ENCODE data around the gene UBASH3B.
"Not testable (repeated sequence)": the region's sequence is repeated elsewhere in the genome, so short reads cannot be mapped to it uniquely, and the experiment has no call there.

The UBASH3B gene, protein sequence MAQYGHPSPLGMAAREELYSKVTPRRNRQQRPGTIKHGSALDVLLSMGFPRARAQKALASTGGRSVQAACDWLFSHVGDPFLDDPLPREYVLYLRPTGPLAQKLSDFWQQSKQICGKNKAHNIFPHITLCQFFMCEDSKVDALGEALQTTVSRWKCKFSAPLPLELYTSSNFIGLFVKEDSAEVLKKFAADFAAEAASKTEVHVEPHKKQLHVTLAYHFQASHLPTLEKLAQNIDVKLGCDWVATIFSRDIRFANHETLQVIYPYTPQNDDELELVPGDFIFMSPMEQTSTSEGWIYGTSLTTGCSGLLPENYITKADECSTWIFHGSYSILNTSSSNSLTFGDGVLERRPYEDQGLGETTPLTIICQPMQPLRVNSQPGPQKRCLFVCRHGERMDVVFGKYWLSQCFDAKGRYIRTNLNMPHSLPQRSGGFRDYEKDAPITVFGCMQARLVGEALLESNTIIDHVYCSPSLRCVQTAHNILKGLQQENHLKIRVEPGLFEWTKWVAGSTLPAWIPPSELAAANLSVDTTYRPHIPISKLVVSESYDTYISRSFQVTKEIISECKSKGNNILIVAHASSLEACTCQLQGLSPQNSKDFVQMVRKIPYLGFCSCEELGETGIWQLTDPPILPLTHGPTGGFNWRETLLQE

DNA sequence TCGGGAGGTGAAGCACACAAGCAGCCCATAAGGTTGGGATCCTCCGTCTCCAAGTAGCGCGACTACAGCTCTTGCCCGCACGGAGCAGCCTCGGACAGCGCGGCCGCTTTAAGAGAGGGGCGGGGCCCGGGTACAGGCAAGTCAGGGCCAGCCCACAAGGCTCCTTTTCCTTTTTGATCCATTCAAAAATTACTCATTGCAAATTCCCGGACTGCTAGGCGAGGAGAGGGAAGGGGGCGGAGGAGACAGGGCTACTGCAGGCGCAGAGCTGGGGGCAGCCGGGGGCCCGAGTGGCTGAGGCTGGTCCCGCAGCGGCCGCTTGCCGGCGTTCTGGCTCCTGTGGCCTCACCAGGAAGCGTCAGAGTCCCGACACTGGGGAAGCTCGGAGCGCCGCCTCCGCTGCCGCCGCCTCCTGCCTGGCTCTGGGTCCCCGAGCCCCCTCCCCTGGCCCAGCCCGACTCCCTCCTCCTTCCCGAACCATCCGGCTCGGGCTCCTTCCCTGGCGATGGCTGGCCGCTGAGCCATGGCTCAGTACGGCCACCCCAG, at the start of gene UBASH3B:
UBASH3B (plus strand) TSS at position 196 of the 546 bp plus-strand sequence; CDS start at position 524, 328 bp downstream.
- DNase-seq = peak; percentile 63

DNA sequence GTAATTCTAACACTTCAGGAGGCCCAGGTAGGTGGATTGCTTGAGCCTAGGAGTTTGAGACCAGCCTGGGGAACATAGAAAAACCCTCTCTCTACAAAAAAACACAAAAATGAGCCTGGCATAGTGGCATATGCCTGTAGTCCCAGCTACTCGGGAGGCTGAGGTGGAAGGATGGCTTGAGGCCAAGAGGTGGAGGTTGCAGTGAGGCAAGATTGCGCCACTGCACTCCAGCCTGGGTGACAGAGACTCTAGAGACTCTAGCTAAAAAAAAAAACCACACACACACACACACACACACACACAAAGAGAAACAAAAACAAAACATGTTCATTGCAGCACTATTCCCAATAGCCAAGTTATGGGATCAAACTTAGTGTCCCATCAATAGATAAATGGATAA, 48.4 kb upstream of the UBASH3B start:
- not testable (repeated sequence) for DNase-seq

DNA sequence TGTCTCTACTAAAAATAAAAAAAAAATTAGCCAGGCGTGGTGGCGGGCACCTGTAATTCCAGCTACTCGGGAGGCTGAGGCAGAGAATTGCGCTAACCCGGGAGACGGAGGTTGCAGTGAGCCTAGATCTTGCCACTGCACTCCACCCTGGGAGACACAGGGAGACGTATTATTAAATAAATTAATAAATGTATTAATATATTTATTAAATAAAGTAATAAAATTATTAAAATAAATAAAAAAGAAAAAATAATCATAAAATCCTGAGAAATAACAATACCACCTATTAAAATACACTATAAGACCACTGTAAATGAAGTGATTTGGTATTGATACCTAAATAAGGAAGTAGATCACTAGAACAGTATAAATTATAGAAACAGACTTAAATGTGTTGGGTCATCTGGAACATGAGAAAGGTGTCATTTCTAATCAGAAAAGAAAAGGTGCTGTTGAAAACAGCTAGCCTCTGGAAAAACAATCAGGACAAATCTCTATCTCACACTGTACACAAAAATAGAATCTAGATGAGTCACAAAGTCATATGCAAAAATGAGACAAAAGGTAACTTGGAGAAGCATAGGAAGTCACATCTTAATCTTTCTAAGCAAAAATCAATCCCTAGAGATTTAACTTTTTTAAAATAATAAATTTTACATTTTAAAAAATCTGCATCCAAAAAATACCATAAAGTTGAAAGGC, 43.2 kb upstream of the UBASH3B start:
- DNase-seq = no peak

DNA sequence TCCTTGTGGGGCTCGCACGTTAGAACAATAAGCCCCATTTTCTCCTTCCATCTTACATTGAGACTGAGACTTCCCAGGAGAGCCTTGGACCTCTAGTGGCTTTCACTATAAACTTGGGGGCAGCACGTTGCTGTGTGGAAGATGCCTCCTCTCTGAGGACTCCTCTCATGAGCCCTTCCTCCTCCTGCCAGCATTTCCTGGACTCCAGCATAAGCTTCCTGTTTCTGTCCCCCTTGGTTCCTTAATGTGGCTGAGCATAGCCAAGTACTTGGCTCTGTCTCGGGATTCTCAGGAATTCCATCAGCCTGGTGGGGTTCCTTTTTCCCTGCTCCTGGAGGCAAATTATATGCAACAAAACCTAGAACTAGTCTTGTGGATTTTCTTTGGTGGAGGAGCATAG, 38.8 kb upstream of the UBASH3B start:
- no peak for DNase-seq

DNA sequence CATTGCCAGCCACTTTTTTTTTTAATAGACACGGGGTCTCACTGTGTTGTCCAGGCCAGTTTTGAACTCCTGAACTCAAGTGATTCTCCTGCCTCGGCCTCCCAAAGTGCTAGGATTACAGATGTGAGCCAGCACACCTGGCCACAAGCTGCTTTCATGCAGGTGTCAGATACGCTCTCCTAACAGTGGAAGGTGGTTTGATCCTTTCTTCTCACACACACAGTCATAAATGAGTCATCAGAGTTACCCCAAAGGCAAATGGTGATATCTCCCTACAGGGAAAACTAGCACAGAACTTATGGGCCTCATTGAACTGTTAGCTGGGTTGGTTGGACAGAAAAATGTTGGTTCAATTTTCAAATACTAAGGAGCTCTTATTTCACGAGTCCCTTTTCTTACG, 38.2 kb upstream of the UBASH3B start:
- DNase-seq = no peak

DNA sequence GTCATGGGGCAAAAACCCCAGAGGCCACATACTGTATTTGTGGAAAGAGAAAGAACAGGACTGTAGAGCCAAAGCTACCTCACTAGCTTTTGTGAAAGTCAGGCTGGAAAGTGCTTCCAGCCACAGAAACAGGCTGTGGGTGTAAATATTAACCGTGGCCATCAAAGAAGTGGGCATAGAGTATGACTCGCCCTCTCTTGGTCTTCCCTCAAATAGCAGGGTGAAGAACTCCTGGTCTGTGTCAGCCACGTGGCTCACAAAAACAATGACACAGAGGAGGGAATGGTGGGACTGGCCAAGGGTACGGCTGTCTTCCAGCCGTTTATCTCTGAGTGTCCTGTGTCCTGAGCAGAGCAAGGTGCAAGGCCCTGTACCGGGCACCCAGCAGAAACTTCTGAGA, 37.6 kb upstream of the UBASH3B start:
- no peak for DNase-seq

DNA sequence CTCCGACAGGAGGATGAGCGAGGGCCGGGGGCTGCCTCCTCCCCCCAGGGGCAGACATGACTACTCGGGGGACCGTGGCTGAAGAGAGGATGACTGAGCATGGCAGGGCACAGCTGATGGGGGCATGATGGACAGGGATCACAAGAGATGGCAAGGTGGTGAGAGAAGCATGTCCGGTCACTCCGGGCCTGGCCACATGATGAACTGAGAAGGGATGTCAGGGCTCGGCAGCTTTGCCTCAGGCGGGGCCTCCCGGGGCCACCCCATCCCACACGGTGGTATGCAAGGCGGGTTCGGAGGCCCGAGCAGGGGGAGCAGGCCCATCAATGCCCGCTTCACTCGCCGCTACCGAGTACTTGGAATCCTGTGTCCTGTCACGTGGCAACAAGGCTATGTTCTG, 36.6 kb upstream of the UBASH3B start:
- DNase-seq = no peak

DNA sequence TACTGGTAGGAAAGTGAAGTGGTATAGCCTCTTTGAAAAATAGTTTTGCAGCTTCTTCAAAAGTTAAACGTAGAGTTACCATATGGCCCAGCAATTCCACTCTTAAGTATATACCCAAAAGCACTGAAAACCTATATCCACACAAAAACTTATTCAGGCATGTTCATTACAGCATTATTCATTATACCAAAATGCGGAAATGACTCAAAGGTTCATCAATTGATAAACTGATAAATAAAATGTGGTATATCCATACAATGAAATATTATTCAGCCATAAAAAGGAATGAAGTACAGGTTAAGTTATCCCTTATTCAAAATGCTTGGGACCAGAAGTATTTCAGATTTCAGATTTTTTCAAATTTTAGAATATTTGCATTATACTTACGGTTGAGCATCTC, 35.8 kb upstream of the UBASH3B start:
- DNase-seq = no peak

DNA sequence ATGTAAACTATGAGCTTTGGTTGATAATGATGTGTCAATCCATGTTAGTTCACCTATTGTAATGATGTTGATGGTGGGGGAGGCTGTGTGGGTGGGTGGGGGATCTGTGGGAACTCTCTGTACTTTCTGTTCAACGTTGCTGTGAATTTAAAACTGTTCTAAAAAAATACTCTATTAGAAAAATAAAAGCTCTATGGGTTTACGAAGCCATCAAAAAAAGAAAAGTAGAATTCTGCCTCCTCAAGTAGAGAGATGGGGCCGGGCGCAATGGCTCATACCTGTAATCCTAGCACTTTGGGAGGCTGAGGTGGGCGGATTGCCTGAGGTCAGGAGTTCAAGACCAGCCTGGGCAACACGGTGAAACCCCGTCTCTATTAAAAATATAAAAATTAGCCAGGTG, 30.0 kb upstream of the UBASH3B start:
- DNase-seq = not testable (repeated sequence)

DNA sequence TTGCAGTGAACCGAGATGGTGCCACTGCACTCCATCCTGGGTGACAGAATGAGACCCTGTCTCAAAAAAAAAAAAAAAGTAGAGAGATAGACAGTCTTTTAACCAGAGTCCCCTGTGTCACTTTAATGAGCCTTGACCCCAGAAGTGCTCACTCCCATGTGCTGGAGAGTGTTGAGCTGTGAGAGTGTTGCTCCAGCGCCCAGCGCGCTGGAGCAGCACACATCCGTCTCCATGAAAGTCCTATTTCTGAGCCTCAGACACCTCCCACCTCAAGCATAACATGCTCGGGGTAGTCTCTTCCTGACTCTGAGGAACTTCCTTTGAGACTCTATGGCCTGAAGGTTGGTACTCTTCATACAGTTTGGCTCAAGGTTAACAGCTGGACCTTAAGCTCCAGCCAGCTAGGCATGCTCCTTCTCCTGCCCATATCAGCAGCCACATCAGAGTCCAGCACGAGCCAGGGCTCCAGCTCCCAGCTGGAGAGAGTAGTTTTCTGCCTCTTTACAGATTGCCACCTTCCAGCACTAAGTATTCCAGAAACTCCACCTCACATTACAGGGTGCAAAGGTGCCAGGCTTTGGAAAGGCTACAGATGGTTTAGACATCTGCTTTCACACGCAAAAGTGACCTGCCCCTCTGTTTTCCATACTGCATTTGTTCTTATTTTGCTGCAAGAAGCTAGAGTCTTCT, 29.4 kb upstream of the UBASH3B start:
- DNase-seq = no peak

DNA sequence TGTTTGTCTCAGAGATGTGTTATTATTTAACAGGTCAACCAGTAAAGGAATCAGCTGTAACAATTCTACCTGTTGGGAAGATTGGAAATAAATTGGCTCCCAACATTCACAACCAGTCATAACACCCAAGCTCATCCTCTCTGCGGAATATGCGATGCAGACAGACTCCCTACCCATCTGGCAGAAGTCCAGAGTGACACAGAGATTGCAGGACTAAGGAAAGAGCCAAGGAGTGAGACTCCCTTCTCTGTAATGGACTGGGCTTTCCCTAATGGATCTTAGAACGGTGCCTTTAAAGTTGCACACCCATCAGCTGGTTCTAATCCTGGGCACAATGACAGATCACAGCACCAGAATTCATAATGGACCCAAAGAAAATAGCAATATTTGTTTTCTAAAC, 27.8 kb upstream of the UBASH3B start:
- DNase-seq = no peak

DNA sequence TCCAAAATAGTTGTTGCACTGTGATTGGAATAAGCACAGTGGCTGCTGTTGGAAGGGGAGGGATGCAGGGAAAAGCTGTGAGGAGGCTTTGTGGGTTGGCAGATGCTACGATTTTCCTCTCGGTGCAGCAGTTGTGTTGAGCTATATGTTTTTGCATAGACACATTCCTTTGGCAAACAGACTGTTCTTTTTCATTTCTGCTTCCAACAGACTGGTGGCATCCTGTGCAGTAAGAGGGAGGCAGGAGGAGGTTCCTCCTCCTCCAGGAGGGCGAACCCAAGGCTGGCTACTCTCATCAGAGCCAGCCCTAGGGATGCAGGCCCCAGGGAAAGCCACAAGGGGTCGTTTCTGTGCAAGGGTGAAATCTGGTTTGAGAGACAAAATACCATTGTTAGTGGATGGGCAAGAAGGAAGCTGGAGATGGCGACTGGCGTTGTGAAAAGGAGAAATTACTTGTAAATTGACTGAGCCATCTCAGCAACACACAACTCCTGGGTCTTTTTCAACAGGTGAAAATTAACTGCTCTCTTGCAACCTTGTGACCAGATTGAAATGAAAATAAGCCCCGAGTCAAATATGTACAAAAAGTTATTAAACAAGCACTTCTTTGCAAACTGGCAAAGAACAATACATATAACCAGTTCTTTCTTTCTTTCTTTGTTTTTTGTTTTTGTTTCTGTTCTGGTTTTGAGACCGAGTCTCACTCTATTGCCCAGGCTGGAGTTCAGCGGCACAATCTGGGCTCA, 26.5 kb upstream of the UBASH3B start:
- peak; percentile 33 for DNase-seq

DNA sequence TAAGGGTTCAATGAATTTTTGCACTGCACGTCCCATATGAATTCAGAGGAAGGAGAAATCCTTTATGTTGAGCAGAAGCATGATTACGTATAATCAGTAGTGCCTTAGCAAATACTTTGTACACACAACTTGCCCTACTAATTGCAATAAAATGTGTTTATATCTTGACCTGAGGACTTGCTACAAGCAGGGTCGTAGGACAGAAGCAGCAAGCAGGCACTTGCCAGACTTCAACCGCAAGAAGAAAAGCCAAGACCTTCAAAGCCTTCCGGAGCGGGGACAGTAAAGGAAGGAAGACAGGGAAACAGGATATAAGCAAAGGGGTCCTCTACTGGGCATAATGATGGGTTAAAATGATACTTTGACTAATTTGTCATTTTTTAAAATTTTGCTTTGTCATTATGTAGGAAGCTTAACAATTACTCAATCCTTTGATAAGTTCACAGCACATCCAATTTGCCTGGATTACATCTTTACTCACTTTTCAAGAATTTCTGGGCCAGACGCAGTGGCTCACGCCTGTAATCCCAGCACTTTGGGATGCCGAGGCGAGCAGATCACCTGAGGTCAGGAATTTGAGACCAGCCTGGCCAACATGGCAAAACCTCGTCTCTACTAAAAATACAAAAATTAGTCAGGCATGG, 23.2 kb upstream of the UBASH3B start:
- DNase-seq = no peak

DNA sequence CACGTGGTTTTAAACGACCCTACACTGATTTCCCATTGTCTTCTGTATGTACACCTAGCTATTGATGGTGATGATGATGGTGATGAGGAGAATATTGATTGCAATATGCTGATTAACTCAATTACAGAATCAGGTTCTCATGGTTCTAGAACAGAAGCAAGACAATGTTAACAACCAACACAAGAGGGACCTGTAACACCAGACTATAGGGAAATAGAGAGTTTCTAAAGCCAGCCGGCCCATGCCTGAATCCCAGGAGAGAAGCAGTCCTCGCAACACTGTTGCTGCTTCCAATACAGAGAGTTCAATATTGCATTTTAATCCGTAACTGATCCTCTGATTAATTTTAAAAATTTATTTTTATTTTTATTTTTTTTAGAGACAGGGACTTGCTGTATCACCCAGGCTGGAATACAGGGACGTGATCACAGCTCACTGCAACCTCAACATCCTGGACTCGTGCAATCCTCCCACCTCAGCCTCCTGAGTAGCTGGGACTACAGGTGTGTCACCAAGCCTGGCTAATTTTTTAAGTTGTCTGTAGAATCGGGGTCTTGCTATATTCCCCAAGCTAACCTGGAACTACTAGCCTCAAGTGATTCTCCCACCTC, 22.2 kb upstream of the UBASH3B start:
- peak; percentile 1 for DNase-seq

DNA sequence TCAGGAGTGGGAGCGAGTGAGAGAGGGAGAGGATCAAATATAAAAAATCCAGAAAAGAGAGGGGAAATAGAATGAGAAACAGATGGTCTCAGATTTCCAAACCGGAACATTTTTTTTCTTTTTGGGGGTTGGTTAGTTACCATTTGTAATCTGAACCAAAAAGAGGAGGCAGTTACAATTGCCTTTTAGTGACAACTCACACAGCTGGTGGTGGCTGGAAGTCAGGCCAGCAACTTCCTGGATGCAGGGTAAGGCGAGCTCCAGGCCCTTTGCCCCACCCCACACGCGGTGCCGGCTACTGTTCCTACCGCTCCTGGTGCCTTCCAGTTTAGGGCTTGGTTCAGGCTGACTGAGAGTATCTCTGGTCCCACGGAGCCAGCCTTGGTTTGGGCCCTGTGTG, 21.0 kb upstream of the UBASH3B start:
- peak; percentile 52 for DNase-seq

DNA sequence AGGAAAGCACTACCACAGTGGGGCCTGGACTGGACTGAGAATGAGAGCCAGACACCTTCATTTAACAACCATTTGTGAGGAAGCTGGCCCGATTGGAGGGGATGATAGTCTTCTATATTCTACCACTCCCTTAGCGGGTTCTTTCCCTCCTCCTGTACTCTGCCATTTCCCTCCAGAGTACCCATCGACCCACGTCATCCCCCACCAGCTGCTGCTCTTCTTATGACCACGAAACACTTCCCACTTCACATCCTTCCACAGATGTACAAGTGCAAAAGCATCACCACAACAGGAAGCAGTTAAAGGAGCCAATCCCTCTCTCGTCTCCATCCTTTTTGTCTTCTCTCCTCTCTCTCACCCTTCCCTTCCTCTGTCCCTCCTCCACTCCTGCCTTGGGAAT, 18.0 kb upstream of the UBASH3B start:
- no peak for DNase-seq

DNA sequence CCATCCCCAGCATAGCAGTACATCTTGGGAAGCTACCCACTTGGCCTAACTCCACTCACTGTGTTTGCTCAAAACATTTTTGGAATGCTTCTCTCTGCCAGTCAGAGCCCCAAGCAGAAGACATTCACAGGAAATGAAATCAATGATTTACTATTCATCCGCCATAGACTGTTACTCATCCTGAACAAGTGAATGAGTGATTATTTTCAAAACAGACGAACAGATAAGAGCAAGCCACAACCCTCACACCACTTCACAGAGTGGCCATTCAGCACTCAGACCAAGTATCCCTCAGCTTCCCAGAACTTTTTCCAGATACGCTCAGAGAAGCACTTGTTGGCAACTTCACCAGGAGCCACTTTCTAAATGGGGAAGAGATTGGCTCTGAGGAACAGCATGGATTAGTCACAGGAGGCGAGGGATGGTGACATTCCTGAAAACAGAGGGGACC, 13.0 kb upstream of the UBASH3B start:
- DNase-seq = no peak

DNA sequence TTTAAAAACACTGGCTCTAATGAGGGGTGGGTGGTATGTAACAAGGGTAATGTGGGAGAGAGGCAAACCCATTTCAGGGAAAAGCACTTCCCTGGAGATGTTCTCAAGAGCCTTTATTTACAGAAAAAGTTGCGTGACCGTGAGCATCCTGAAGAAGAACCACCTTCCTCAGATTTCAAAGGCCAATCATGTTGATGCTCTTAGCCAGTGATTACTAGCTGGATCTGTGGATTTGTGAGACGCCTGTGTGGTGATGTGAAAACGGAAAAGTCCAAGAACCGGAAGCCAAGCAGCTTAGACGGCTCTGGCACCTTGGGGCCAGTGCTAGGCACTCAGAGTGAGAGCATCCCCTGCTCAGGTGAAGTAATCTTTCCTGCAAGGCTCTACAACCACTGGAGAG, 12.6 kb upstream of the UBASH3B start:
- no peak for DNase-seq

DNA sequence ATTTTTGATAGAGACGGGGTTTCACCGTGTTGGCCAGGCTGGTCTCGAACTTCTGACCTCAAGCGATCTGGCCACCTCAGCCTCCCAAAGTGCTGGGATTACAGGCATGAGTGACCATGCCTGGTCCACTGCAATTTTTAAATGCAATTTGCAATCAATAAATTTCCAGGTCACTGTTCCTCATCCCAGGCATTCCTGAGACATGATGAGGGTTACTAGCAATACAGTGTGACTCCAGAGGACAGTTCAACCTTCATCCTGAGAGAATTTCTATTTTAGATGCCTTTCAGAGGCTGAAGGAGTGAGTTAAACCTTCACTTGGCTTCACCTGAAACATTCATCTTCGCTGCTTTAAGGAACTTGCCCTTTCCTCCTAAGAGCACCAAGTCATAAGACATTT, 9.7 kb upstream of the UBASH3B start:
- DNase-seq = no peak

DNA sequence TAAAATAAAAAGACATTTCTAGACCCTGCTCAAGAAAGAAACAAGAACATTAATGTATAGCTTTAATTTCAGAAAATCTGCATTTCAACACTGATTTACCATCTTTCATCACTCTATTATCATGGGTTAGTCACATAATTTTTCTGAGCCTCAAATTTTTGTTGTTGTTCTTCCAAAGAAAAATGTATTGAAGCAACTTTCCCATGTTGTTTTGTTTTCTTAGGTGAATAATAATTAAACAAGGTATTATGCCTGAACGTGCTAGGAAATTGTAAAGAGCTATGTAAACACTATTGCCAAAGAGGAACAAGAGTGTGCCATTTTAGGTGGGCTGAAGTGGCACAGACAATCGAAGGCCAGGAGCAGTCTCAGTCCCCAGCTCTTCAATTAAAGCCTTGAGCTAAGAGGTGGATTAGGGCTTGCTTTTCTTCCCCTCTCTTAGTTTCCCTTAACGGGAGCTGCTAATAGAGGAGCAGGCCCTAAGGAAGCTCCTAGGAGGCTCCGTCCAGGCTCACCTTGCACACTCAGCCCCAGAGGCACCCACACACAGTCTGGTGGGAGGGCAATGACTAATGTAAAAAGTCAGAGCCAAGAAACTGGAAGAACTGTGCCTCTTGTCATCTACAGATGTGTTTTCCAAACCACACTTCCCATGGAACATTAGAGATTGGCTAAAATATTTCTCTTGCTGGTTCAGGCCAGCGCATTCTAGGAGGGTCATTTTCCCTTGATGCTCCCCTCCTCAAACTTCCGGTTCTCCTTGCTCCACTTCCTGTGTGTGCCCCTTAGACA, 8.8 kb upstream of the UBASH3B start:
- DNase-seq = no peak

All from NCI-H2171 (cell line).